Activated T-cell treated with anti-CD3 and anti-CD28 coated beads, Interleukin-2, amount 50 U/mL, for 4 hours (primary cell): ENCODE measurements around the gene TEKT3. TPM values are rescaled to one million over a fixed set of nuclear protein-coding genes. Genes with fewer than 3 reads are reported as not detected.

Experiments used
- ATAC-seq, 2 donors: fragments of 200-7000 bp; cut with Tn5 transposase; one replicate each; pipeline ENCODE4 v1.10.0; 2021
- DNase-seq: peaks from one replicate; pipeline ENCODE4 v3.0.0-alpha.2; 2020
- H3K27me3 Mint-ChIP-seq: one replicate; pipeline ENCODE4 v1.8.0; 2021; ENCODE audit warnings: low read depth, mixed read lengths
- H3K36me3 Mint-ChIP-seq: one replicate; pipeline ENCODE4 v1.8.0; 2022; ENCODE audit warnings: mixed read lengths; ENCODE audit not compliant: insufficient read depth
- H3K4me1 Mint-ChIP-seq: one replicate; pipeline ENCODE4 v1.8.0; 2021; ENCODE audit warnings: low read depth, mixed read lengths
- H3K4me3 Mint-ChIP-seq: one replicate; pipeline ENCODE4 v1.8.0; 2021; ENCODE audit warnings: mild to moderate bottlenecking, moderate library complexity, mixed read lengths
- H3K9me3 Mint-ChIP-seq: one replicate; pipeline ENCODE4 v1.8.0; 2021; ENCODE audit warnings: mixed read lengths
- total RNA-seq, 3 donors: library from RNA; stranded (reverse); gene quantifications; one replicate each; pipeline ENCODE4 v1.2.1, GENCODE V29; 2021

TEKT3 gene
- total RNA-seq, 3 donors from 2014 or later = 0.23 TPM; not detected in 2

- DNase-seq (no peak), ATAC-seq (no peak)
- H3K27me3 Mint-ChIP-seq = peaks cover 57% of the 10 kb centered on the region
- H3K9me3 Mint-ChIP-seq = peaks cover 2% of the 10 kb centered on the region
- H3K4me1 Mint-ChIP-seq = peaks cover 5% of the 10 kb centered on the region
- no peaks in the 10 kb centered on the region for H3K36me3 Mint-ChIP-seq
- H3K4me3 Mint-ChIP-seq = peak overlapping the region; percentile 1
Measured at GRCh38 chr17:15340966-15341365, 431 bp downstream of the TEKT3 start.

- Mint-ChIP-seq H3K4me1 (no peaks in the 10 kb centered on the region), H3K27me3 (peaks cover 23% of the 10 kb centered on the region), H3K36me3 (no peaks in the 10 kb centered on the region), H3K4me3 (no peak overlapping the region), H3K9me3 (peaks cover 13% of the 10 kb centered on the region)
- no peak for ATAC-seq
- DNase-seq = no peak
Measured at GRCh38 chr17:15335446-15335845, 6.0 kb downstream of the TEKT3 start.

GRCh38 chr17:15334266-15334665 lies 7.1 kb downstream of the TEKT3 start:
- Mint-ChIP-seq H3K9me3 (peaks cover 13% of the 10 kb centered on the region), H3K4me3 (no peak overlapping the region), H3K36me3 (no peaks in the 10 kb centered on the region), H3K4me1 (no peaks in the 10 kb centered on the region), H3K27me3 (peaks cover 23% of the 10 kb centered on the region)
- ATAC-seq = no peak
- DNase-seq = no peak

DNA sequence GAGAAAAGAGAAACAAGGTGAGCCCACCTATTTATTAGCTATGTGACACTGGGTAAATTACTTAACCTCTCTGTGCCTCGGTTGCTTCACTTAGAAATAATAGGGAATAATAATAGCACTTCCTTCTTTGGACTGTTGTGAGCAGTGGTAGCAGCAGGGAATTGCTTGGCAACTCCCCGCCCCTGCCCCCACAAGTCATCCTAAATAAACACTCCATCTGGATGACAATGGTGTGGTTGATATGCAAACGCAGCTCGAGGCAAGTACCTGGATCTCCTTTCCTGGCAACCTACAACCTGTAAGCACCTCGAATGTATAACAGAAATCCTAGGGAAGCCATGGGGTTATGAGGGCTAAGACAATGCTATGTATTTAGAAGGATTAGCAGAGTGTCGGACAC lies 9.1 kb downstream of the TEKT3 start:
- peaks cover 20% of the 10 kb centered on the region for H3K27me3 Mint-ChIP-seq
- DNase-seq (no peak), ATAC-seq (no peak)
- H3K4me1 Mint-ChIP-seq = no peaks in the 10 kb centered on the region
- H3K9me3 Mint-ChIP-seq = peaks cover 13% of the 10 kb centered on the region
- H3K36me3 Mint-ChIP-seq = no peaks in the 10 kb centered on the region
- no peak overlapping the region for H3K4me3 Mint-ChIP-seq

DNA sequence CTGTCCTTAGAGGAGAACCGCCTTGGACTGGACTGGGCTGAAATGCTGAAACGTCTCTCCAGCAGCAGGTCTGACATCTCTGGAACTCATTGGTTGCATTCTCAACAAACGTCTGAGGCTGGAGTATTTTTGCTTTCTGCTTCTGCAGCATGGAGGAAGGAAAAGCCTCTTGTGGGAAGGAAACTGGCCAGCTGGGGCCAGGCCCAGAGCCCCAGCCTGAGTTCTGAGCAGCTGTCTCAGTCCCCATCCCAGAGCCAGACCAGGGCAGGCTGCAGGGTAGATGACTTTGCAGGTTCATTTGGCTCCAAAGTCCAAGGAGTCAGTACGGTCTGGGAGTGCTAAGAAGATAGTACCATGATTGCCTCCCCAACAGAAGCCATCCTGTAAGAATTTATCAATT lies 18.3 kb downstream of the TEKT3 start:
- no peak overlapping the region for H3K4me3 Mint-ChIP-seq
- no peaks in the 10 kb centered on the region for H3K4me1 Mint-ChIP-seq
- ATAC-seq = no peak
- DNase-seq = no peak
- no peaks in the 10 kb centered on the region for H3K9me3 Mint-ChIP-seq
- no peaks in the 10 kb centered on the region for H3K36me3 Mint-ChIP-seq
- peaks cover 17% of the 10 kb centered on the region for H3K27me3 Mint-ChIP-seq

DNA sequence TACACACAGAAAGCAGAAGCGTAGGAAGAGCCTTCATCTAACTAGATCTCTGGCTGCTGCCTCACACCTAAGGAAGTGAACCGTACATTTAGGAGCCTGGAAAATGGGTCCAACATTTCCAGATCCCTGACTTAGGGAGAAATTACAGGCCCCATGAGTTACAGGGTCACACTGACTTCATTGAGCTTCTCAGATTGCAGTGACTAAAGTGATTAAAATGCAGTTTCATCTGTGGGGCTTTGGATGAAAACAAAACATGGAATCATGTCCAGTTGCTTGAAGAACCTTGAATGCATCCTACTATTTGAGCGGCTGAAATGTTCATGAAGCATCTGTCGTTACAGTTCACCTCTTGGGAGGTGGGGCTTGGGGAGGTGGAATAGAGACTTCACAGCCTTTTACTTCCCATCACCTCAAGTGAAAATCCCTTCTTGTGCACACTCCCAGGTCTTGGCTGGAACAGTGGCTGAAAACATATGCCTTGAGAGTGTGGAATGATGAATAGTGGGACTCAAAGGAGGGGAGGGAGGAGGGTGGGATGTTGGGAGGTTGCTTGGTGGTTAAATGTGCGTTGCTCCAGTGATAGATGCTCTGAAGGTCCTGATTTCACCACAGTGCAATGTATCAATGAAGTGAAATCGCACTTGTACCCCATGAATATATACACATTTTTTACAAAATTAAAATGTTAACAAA lies 19.7 kb downstream of the TEKT3 start:
- no peaks in the 10 kb centered on the region for H3K36me3 Mint-ChIP-seq
- H3K4me1 Mint-ChIP-seq = no peaks in the 10 kb centered on the region
- no peak overlapping the region for H3K4me3 Mint-ChIP-seq
- ATAC-seq (no peak), DNase-seq (no peak)
- no peaks in the 10 kb centered on the region for H3K9me3 Mint-ChIP-seq
- H3K27me3 Mint-ChIP-seq = peaks cover 15% of the 10 kb centered on the region

- ATAC-seq = no peak
- peaks cover 7% of the 10 kb centered on the region for H3K27me3 Mint-ChIP-seq
Measured at GRCh38 chr17:15319452-15320010, 21.9 kb downstream of the TEKT3 start.

DNA sequence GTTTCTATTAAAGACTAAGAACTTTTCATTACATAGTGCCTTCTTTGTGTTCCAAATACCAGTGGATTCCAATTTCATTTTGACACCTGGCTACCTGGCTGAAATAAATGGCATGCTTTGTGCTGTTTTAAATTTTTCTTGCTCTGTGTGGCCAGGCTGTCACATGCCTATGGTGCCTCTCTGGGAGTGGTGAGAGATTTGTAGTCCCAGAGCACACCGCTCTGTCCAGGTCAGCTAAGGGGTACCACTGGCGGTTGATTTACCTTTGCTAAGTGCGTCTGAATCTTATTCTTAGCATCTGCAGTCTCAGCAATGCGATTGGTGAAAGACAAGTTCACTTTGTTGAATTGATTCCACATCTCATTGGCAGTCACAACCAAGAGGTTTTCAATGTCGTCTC lies 29.4 kb downstream of the TEKT3 start:
- Mint-ChIP-seq H3K36me3 (no peaks in the 10 kb centered on the region), H3K27me3 (peaks cover 6% of the 10 kb centered on the region), H3K4me3 (no peak overlapping the region), H3K4me1 (no peaks in the 10 kb centered on the region), H3K9me3 (no peaks in the 10 kb centered on the region)
- DNase-seq (no peak), ATAC-seq (no peak)

More at GRCh38 chr17:15319452-15320010, 21.9 kb downstream of the TEKT3 start:
- Mint-ChIP-seq H3K36me3 (no peaks in the 10 kb centered on the region), H3K9me3 (no peaks in the 10 kb centered on the region), H3K4me3 (no peak overlapping the region), H3K4me1 (no peaks in the 10 kb centered on the region)
- DNase-seq = no peak

DNA sequence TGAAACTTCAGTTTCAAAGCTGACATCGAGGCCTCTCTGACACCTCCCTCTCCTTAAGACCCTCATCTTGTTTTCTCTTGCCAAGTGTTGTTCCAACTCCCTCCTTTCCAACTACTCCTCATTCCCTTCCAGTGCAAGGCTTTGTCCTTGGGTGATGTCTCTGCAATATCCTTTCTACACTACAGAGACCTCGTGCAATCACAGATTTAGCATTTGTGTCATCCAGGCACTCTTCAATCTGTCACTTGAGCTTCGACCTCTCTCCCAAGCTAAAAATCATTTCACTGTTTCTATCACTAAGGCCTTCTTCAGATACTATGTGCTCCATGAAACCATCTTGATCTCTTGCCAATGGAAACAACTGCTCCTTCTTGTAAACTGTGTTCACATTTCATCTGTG lies 31.6 kb downstream of the TEKT3 start:
- Mint-ChIP-seq H3K4me1 (no peaks in the 10 kb centered on the region), H3K9me3 (no peaks in the 10 kb centered on the region), H3K4me3 (no peak overlapping the region), H3K27me3 (peaks cover 7% of the 10 kb centered on the region), H3K36me3 (no peaks in the 10 kb centered on the region)
- DNase-seq (no peak), ATAC-seq (no peak)

- no peak for ATAC-seq
- Mint-ChIP-seq H3K9me3 (no peaks in the 10 kb centered on the region), H3K27me3 (peaks cover 4% of the 10 kb centered on the region), H3K4me3 (no peak overlapping the region), H3K36me3 (no peaks in the 10 kb centered on the region), H3K4me1 (no peaks in the 10 kb centered on the region)
- DNase-seq = no peak
Measured at GRCh38 chr17:15309236-15309635, 32.2 kb downstream of the TEKT3 start.

- Mint-ChIP-seq H3K4me3 (no peak overlapping the region), H3K27me3 (peaks cover 4% of the 10 kb centered on the region), H3K9me3 (no peaks in the 10 kb centered on the region), H3K4me1 (no peaks in the 10 kb centered on the region), H3K36me3 (no peaks in the 10 kb centered on the region)
- DNase-seq (no peak), ATAC-seq (no peak)
Measured at GRCh38 chr17:15308758-15309157, 32.6 kb downstream of the TEKT3 start.

- Mint-ChIP-seq H3K4me3 (no peak overlapping the region), H3K36me3 (no peaks in the 10 kb centered on the region), H3K27me3 (peaks cover 6% of the 10 kb centered on the region), H3K4me1 (no peaks in the 10 kb centered on the region), H3K9me3 (no peaks in the 10 kb centered on the region)
- DNase-seq = no peak
- no peak for ATAC-seq
Measured at GRCh38 chr17:15307710-15308111, 33.7 kb downstream of the TEKT3 start.

DNA sequence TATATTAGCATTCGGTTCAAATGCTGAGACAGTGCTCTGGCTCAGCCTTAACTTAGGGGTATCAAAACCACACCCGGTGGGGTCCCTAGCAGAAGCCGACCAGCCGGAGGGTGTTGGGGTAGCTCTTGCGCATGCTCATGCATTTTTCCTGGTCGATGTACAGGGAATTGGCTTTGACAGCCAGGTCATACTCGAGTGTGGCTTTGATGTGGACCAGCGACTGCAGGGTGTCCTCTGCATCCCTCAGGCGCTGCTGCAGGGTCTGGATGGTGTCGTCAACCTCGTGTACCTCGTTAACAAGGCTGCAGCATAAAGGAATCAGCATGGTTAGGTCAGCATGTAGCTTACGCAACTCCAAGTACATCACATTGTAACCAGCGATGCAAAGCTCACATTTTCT lies 37.5 kb downstream of the TEKT3 start:
- Mint-ChIP-seq H3K4me1 (no peaks in the 10 kb centered on the region), H3K4me3 (no peak overlapping the region), H3K36me3 (no peaks in the 10 kb centered on the region), H3K27me3 (peaks cover 10% of the 10 kb centered on the region), H3K9me3 (no peaks in the 10 kb centered on the region)
- ATAC-seq = no peak
- DNase-seq = no peak

DNA sequence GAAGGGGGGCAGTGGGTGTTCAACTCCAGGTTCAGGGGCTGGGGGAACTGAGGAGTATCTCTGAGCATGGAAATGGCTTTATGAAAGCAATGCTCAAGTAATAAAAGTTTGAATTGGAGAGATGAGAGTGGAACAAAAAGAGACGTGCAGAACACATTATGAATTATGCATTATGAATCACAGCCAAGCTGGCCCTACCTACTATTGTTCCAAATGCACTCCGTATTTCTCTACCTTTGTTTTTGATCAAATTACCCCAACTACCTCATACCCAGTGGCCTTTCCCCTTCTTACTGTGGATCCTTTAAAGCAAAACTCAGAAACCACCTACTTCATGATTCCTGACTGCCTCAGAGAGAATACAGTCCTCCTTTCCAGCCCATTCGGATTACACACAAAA lies 38.1 kb downstream of the TEKT3 start:
- H3K9me3 Mint-ChIP-seq = no peaks in the 10 kb centered on the region
- no peaks in the 10 kb centered on the region for H3K36me3 Mint-ChIP-seq
- no peak overlapping the region for H3K4me3 Mint-ChIP-seq
- DNase-seq (no peak), ATAC-seq (no peak)
- H3K27me3 Mint-ChIP-seq = peaks cover 10% of the 10 kb centered on the region
- H3K4me1 Mint-ChIP-seq = no peaks in the 10 kb centered on the region

GRCh38 chr17:15301845-15302244 lies 39.6 kb downstream of the TEKT3 start:
- H3K4me3 Mint-ChIP-seq = no peak overlapping the region
- no peaks in the 10 kb centered on the region for H3K4me1 Mint-ChIP-seq
- no peaks in the 10 kb centered on the region for H3K36me3 Mint-ChIP-seq
- DNase-seq = no peak
- H3K27me3 Mint-ChIP-seq = peaks cover 10% of the 10 kb centered on the region
- no peak for ATAC-seq
- H3K9me3 Mint-ChIP-seq = no peaks in the 10 kb centered on the region
